Astrocyte (in vitro differentiated cells and primary cell): ENCODE measurements around the gene HIPK1. TPM values are rescaled to one million over a fixed set of nuclear protein-coding genes. Genes with fewer than 3 reads are reported as not detected.

Experiments used
- DNase-seq: peaks from one replicate; pipeline ENCODE4 v3.0.0-alpha.2; 2010; ENCODE audit warnings: low read depth
- FAIRE-seq: peaks from 2 replicates; lab custom pipeline; 2011; peaks lifted over from hg19 to GRCh38; lab: Jason Lieb, UNC
- H2AFZ ChIP-seq: 2 replicates; pipeline ENCODE4 v1.6.0; 2012; ENCODE audit warnings: low read depth, low read length, inconsistent platforms
- H3K27ac ChIP-seq: 2 replicates; pipeline ENCODE4 v1.5.1; 2011; ENCODE audit warnings: low read depth, low read length, inconsistent platforms
- H3K27me3 ChIP-seq: 2 replicates; pipeline ENCODE4 v1.6.0; 2011; ENCODE audit warnings: low read length, inconsistent platforms; ENCODE audit not compliant: insufficient read depth
- H3K36me3 ChIP-seq: 2 replicates; pipeline ENCODE4 v1.5.1; 2011; ENCODE audit warnings: low read length, inconsistent platforms; ENCODE audit not compliant: insufficient read depth
- H3K4me1 ChIP-seq: 2 replicates; pipeline ENCODE4 v1.5.1; 2011; ENCODE audit warnings: low read length, inconsistent platforms; ENCODE audit not compliant: insufficient read depth
- H3K4me2 ChIP-seq: 2 replicates; pipeline ENCODE4 v1.6.0; 2012; ENCODE audit warnings: low read length, inconsistent platforms
- H3K4me3 ChIP-seq: 2 replicates; pipeline ENCODE4 v1.5.1; 2011; ENCODE audit warnings: low read depth, mild to moderate bottlenecking, low read length, inconsistent platforms; ENCODE audit not compliant: insufficient read depth
- H3K79me2 ChIP-seq: 2 replicates; pipeline ENCODE4 v1.6.0; 2012; ENCODE audit warnings: mild to moderate bottlenecking, low read length, inconsistent platforms; ENCODE audit not compliant: insufficient read depth
- H3K9ac ChIP-seq: 2 replicates; pipeline ENCODE4 v1.6.0; 2012; ENCODE audit warnings: mild to moderate bottlenecking, low read length, inconsistent platforms
- H3K9me3 ChIP-seq: 2 replicates; pipeline ENCODE4 v1.5.1; 2012; ENCODE audit warnings: low read depth, mild to moderate bottlenecking, low read length, inconsistent platforms; ENCODE audit not compliant: insufficient read depth
- H4K20me1 ChIP-seq: 2 replicates; pipeline ENCODE4 v1.6.0; 2012; ENCODE audit warnings: low read length, inconsistent platforms; ENCODE audit not compliant: insufficient read depth
- H3K27ac Mint-ChIP-seq: one replicate; pipeline ENCODE4 v1.8.0; 2021; ENCODE audit warnings: mild to moderate bottlenecking, mixed read lengths; ENCODE audit not compliant: unreplicated experiment
- H3K27me3 Mint-ChIP-seq: one replicate; pipeline ENCODE4 v1.8.0; 2021; ENCODE audit warnings: low read depth, mixed read lengths; ENCODE audit not compliant: unreplicated experiment
- H3K36me3 Mint-ChIP-seq: one replicate; pipeline ENCODE4 v1.8.0; 2021; ENCODE audit warnings: low read depth, mixed read lengths; ENCODE audit not compliant: unreplicated experiment
- H3K4me1 Mint-ChIP-seq: one replicate; pipeline ENCODE4 v1.8.0; 2021; ENCODE audit warnings: low read depth, mixed read lengths; ENCODE audit not compliant: unreplicated experiment
- H3K4me3 Mint-ChIP-seq: one replicate; pipeline ENCODE4 v1.8.0; 2021; ENCODE audit warnings: mild to moderate bottlenecking, moderate library complexity, mixed read lengths; ENCODE audit not compliant: unreplicated experiment
- H3K9me3 Mint-ChIP-seq: one replicate; pipeline ENCODE4 v1.8.0; 2021; ENCODE audit warnings: mild to moderate bottlenecking, mixed read lengths; ENCODE audit not compliant: unreplicated experiment
- CTCF ChIP-seq: IDR thresholded peaks from 2 replicates; pipeline ENCODE4 v1.5.1; 2011; ENCODE audit warnings: low read depth, mild to moderate bottlenecking, inconsistent platforms, low read length, moderate library complexity; ENCODE audit not compliant: insufficient read depth
- EZH2 ChIP-seq: IDR thresholded peaks from 2 replicates; pipeline ENCODE4 v1.6.1; 2012; ENCODE audit warnings: mild to moderate bottlenecking, low read length, inconsistent platforms; ENCODE audit not compliant: insufficient read depth
- total RNA-seq: library from RNA; stranded (reverse); gene quantifications from 2 replicates; pipeline ENCODE4 v1.2.1, GENCODE V29; 2021

HIPK1 gene
- total RNA-seq, 1 donor from 2014 or later, result 55.4 TPM

DNA sequence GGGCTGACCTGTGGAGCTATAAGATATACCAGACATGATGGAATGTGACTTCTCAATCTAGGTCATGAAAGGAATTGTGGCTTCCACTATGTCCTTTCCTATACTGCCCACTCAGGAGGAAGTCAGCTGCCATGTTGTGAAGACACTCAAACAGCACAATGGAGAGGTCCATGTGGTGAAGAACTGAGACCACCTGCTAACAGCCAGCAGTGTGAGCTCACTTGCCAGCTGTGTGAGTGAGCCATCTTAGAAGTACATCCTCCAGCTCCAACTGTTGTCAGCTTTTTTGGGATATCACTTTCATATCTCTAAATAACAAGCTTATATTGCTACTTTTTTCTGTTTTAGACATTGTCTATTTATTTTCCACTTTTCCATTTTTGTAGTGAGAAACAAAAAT is 79.9 kb downstream of the HIPK1 start:
- no peaks in the 10 kb centered on the region for H3K36me3 Mint-ChIP-seq
- Histone ChIP-seq H3K27me3 (no peaks in the 10 kb centered on the region), H3K36me3 (no peaks in the 10 kb centered on the region), H3K9ac (no peak overlapping the region), H4K20me1 (no peaks in the 10 kb centered on the region), H3K4me3 (no peak overlapping the region), H3K4me1 (no peaks in the 10 kb centered on the region), H3K27ac (no peak overlapping the region), H3K9me3 (no peaks in the 10 kb centered on the region), H3K4me2 (no peak overlapping the region), H3K79me2 (no peaks in the 10 kb centered on the region), H2AFZ (no peak overlapping the region)
- H3K4me1 Mint-ChIP-seq, result peaks cover 17% of the 10 kb centered on the region
- H3K4me3 Mint-ChIP-seq, result no peak overlapping the region
- no peaks in the 10 kb centered on the region for H3K27me3 Mint-ChIP-seq
- peaks cover 6% of the 10 kb centered on the region for H3K9me3 Mint-ChIP-seq
- no peak for FAIRE-seq
- peak overlapping the region; percentile 31 for H3K27ac Mint-ChIP-seq
- no peak for TF ChIP-seq CTCF
- no peak for TF ChIP-seq EZH2
- DNase-seq, result no peak

DNA sequence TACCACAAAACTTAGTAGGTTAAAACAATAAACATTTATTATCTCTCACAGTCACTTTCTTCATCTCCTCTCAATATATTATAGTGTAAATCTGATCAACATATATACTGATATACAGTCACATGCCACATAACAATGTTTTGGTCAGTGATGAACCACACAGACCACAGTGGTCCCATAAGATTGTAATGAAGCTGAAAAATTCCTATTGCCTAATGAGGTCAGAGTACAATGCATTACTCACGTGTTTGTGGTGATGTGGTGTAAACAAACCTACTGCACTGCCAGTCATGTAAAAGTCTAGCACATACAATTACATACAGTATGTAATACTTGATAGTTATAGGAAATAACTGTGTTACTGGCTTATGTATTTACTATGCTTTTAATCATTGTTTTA is 80.3 kb downstream of the HIPK1 start:
- no peaks in the 10 kb centered on the region for H3K4me1 ChIP-seq
- Mint-ChIP-seq H3K36me3 (no peaks in the 10 kb centered on the region), H3K9me3 (peaks cover 6% of the 10 kb centered on the region), H3K27me3 (no peaks in the 10 kb centered on the region), H3K4me3 (no peak overlapping the region), H3K4me1 (peaks cover 17% of the 10 kb centered on the region), H3K27ac (peak overlapping the region; percentile 31)
- FAIRE-seq (peak; percentile 49), DNase-seq (peak; percentile 53)
- no peak overlapping the region for H3K9ac ChIP-seq
- H3K79me2 ChIP-seq, result no peaks in the 10 kb centered on the region
- no peaks in the 10 kb centered on the region for H3K9me3 ChIP-seq
- H3K4me2 ChIP-seq, result no peak overlapping the region
- no peaks in the 10 kb centered on the region for H4K20me1 ChIP-seq
- H2AFZ ChIP-seq, result no peak overlapping the region
- no peak overlapping the region for H3K4me3 ChIP-seq
- H3K36me3 ChIP-seq, result no peaks in the 10 kb centered on the region
- no peak overlapping the region for H3K27ac ChIP-seq
- H3K27me3 ChIP-seq, result no peaks in the 10 kb centered on the region
- TF ChIP-seq EZH2 (no peak), CTCF (no peak)

GRCh38 chr1:114010433-114011184 is 81.5 kb downstream of the HIPK1 start:
- DNase-seq (no peak), FAIRE-seq (no peak)
- H3K27me3 Mint-ChIP-seq, result no peaks in the 10 kb centered on the region
- Histone ChIP-seq H3K4me1 (peaks cover 3% of the 10 kb centered on the region), H3K27ac (no peak overlapping the region), H3K9me3 (no peaks in the 10 kb centered on the region), H3K9ac (no peak overlapping the region), H3K36me3 (no peaks in the 10 kb centered on the region), H2AFZ (no peak overlapping the region), H4K20me1 (no peaks in the 10 kb centered on the region), H3K27me3 (no peaks in the 10 kb centered on the region), H3K4me3 (no peak overlapping the region), H3K79me2 (no peaks in the 10 kb centered on the region), H3K4me2 (no peak overlapping the region)
- H3K27ac Mint-ChIP-seq, result no peak overlapping the region
- TF ChIP-seq CTCF (no peak), EZH2 (no peak)
- H3K9me3 Mint-ChIP-seq, result no peaks in the 10 kb centered on the region
- no peaks in the 10 kb centered on the region for H3K36me3 Mint-ChIP-seq
- no peak overlapping the region for H3K4me3 Mint-ChIP-seq
- peaks cover 25% of the 10 kb centered on the region for H3K4me1 Mint-ChIP-seq
